Activated T-helper 17 cell treated with anti-CD3 and anti-CD28 coated beads, Interleukin-2, amount 50 U/mL, for 72 hours (primary cell): ENCODE measurements around the gene CAMK2D. TPM values are rescaled to one million over a fixed set of nuclear protein-coding genes. Genes with fewer than 3 reads are reported as not detected.

Experiments
- ATAC-seq: fragments of 150-1000 bp; cut with Tn5 transposase; replicated peaks from 2 replicates; pipeline ENCODE4 v1.10.0; 2021; ENCODE audit warnings: mild to moderate bottlenecking, moderate library complexity
- H3K27ac Mint-ChIP-seq: one replicate; pipeline ENCODE4 v1.8.0; 2022; ENCODE audit warnings: mixed read lengths
- H3K27me3 Mint-ChIP-seq: one replicate; pipeline ENCODE4 v1.8.0; 2022; ENCODE audit warnings: mixed read lengths
- H3K36me3 Mint-ChIP-seq: one replicate; pipeline ENCODE4 v1.8.0; 2022; ENCODE audit warnings: low read depth, mild to moderate bottlenecking, mixed read lengths
- H3K4me1 Mint-ChIP-seq: one replicate; pipeline ENCODE4 v1.8.0; 2022; ENCODE audit warnings: mixed read lengths
- H3K4me3 Mint-ChIP-seq: one replicate; pipeline ENCODE4 v1.8.0; 2022; ENCODE audit warnings: mild to moderate bottlenecking, mixed read lengths
- H3K9me3 Mint-ChIP-seq: one replicate; pipeline ENCODE4 v1.8.0; 2022; ENCODE audit warnings: mixed read lengths
- total RNA-seq, 2 donors: library from RNA; stranded (reverse); gene quantifications; one replicate each; pipeline ENCODE4 v1.2.3, GENCODE V29; 2022

Gene CAMK2D
- total RNA-seq, 2 donors from 2014 or later: 41.5 to 42.4 TPM

DNA sequence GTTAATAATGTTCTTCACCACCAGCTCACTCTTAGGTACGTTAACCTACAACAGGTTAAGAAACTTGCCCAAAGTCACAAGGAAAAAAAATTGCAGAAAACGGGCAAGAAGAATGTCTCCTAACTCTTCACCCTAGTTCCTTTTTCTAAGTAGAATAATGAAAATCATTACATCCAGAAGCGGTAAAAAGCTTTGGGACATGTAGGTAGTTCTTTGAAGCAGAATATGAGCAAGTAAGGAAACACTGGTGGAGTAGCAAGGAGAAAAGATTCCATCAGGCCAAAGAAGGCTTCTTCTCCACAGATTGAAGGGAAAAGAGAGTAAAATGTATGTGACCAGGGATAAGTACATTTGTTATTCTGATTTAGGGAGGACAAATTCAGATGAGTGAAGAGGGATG is 4.1 kb downstream of the CAMK2D start:
- H3K9me3 Mint-ChIP-seq: no peaks in the 10 kb centered on the region
- H3K27ac Mint-ChIP-seq: peak overlapping the region; percentile 93
- H3K4me3 Mint-ChIP-seq: peak overlapping the region; percentile 96
- peaks cover 25% of the 10 kb centered on the region for H3K4me1 Mint-ChIP-seq
- no peak for ATAC-seq
- H3K36me3 Mint-ChIP-seq: peaks cover 88% of the 10 kb centered on the region
- H3K27me3 Mint-ChIP-seq: no peaks in the 10 kb centered on the region

DNA sequence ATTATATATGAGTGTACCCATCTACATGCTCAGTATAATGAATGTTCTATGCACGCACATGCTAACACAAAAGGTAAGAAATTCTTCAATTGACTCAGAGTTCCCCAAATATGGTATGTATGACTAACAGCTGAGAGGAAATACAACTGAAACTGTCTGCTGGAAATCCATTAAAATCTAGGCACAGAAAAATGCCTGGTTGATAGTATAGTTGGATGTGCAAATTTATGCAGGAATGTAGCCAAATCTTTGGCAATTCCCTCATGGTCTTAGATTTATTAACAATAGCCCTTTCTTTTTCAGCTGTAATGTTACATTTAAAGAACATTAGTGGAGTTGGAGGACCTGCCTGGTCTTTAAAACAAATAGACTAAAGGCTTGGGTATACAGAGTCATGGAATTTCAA is 5.5 kb downstream of the CAMK2D start:
- Mint-ChIP-seq H3K9me3 (no peaks in the 10 kb centered on the region), H3K27me3 (no peaks in the 10 kb centered on the region), H3K27ac (peak overlapping the region; percentile 49), H3K4me1 (peaks cover 24% of the 10 kb centered on the region), H3K36me3 (peaks cover 89% of the 10 kb centered on the region), H3K4me3 (peak overlapping the region; percentile 96)
- peak; percentile 87 for ATAC-seq

DNA sequence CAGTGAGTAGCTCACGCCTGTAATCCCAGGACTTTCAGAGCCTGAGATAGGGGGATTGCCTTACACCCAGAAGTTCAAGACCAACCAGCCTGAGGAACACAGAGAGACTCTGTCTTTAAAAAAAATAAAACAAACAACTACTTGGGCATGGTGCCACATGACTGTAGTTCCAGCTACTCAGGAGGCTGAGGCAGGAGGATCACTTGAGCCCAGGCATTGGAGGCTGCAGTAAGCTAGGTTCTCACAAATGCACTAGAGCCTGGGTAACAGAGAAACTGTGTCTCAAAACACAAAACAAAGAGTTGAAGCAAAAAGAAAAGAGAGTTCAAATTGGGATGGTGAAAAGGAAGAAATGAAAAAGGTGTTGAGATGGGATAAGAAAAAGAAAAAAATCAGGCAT is 10.8 kb downstream of the CAMK2D start:
- peaks cover 8% of the 10 kb centered on the region for H3K4me1 Mint-ChIP-seq
- ATAC-seq: no peak
- H3K36me3 Mint-ChIP-seq: peaks cover 76% of the 10 kb centered on the region
- no peaks in the 10 kb centered on the region for H3K9me3 Mint-ChIP-seq
- H3K27me3 Mint-ChIP-seq: no peaks in the 10 kb centered on the region
- H3K27ac Mint-ChIP-seq: no peak overlapping the region
- no peak overlapping the region for H3K4me3 Mint-ChIP-seq

DNA sequence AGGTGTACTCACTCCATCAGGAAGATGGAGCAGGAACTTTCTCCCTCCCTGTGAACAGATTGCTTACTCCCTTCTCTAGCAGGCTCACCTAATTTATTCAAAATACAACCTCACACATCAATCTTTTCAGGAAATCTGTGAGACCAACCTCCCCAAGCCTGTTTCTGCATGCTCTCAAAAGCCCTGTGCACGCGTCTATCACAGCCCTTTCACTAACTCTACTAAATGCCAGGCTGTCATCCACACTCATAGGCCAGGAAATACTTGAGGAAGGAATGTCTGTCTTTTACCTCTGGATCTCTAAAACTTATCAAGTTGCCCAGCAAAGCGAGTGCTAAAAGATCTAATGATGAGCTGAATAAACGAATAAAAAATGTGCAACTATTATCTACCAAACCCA is 11.2 kb downstream of the CAMK2D start:
- Mint-ChIP-seq H3K4me3 (no peak overlapping the region), H3K9me3 (no peaks in the 10 kb centered on the region), H3K27me3 (no peaks in the 10 kb centered on the region), H3K4me1 (peaks cover 5% of the 10 kb centered on the region), H3K36me3 (peaks cover 72% of the 10 kb centered on the region), H3K27ac (no peak overlapping the region)
- no peak for ATAC-seq

DNA sequence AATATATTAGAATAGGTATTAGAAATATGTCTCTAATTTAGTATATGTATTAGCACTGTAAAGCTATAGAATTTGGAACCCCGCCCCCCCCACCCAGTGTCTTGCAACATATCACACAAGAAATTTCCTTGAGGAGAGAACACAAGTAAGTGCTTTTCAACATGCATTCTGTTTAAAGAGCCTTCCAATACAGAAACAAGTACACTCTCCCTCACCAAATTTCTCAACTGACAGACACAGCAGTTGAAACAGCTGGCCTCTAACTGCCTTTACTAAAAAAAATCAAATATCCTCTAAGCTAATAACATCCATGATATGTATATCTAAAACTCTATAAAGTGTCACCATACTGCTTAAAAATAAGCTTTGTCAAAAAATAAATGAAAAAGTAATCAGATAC is 12.4 kb downstream of the CAMK2D start:
- Mint-ChIP-seq H3K27me3 (no peaks in the 10 kb centered on the region), H3K4me1 (peaks cover 5% of the 10 kb centered on the region), H3K36me3 (peaks cover 61% of the 10 kb centered on the region), H3K9me3 (no peaks in the 10 kb centered on the region), H3K27ac (no peak overlapping the region), H3K4me3 (no peak overlapping the region)
- no peak for ATAC-seq

DNA sequence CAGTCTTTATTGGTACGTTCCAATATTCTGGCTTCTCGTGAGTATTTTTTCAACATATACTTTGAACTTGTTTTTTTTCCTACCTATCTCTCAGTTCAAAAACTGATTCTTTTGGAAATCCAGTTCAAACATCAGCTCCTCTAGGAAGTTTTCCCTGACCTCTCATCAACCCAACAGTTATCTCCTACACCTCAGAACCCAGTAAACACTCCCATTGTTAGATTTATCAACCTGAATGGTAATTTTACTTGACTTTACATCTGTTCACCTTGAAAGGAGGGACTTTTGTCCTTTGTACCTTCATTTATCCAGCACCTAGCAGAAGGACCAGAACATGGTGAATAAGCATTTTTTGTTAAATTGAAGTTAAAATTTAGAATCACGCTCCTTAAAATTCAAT is 13.6 kb downstream of the CAMK2D start:
- Mint-ChIP-seq H3K4me1 (peaks cover 5% of the 10 kb centered on the region), H3K36me3 (peaks cover 49% of the 10 kb centered on the region), H3K27me3 (no peaks in the 10 kb centered on the region), H3K27ac (no peak overlapping the region), H3K9me3 (no peaks in the 10 kb centered on the region), H3K4me3 (no peak overlapping the region)
- no peak for ATAC-seq

DNA sequence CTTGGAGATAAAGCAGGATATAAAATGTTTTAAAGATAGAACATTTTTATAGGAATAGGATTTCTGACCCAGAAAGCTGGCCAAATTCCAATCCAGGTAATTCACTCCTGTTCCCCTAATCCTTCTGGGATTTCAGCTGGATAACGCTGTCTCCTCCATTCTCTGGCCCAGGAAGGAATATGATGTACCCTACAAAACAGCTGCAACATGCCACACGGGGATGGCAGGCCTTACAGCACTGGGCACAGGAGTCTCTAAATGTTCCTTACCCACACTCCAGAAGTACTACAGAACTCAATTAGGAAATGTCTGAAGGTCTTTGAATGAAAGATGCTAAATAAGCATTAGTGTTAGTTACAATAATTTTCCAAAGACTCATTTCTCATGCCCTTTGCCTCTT is 15.8 kb downstream of the CAMK2D start:
- peaks cover 5% of the 10 kb centered on the region for H3K9me3 Mint-ChIP-seq
- H3K36me3 Mint-ChIP-seq: peaks cover 47% of the 10 kb centered on the region

DNA sequence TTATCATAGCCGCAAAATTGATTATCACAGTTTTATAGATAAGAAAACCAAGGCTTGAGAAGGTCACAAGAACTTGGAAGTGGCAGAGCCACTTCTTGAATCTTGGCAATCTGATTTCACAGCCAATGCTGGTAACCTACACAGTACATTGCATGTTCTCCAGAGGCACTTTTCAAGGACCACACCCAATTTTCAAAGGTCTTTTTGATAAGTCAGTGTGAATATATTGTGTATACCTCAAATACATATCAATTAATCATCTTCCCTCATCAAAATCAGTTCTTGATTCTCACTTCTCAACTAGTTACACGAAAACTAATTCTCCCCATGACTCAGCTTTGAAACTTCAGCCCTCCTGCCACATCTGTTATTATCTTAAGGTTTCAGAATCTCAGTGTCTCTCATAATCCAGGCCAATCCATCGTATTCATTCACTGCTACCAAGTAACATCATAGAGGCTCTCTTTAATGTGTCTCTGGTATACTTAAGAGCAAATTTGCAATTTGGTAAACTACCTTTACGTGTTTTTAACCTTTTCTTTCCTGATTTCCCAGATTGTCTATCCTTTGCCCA is 16.8 kb downstream of the CAMK2D start:
- H3K4me3 Mint-ChIP-seq: no peak overlapping the region
- ATAC-seq: peak; percentile 93
- peaks cover 16% of the 10 kb centered on the region for H3K4me1 Mint-ChIP-seq
- peaks cover 47% of the 10 kb centered on the region for H3K36me3 Mint-ChIP-seq
- no peak overlapping the region for H3K27ac Mint-ChIP-seq
- H3K27me3 Mint-ChIP-seq: no peaks in the 10 kb centered on the region
- H3K9me3 Mint-ChIP-seq: peaks cover 5% of the 10 kb centered on the region

More for the DNA sequence above, 15.8 kb downstream of the CAMK2D start:
- Mint-ChIP-seq H3K27me3 (no peaks in the 10 kb centered on the region), H3K4me3 (no peak overlapping the region), H3K27ac (no peak overlapping the region), H3K4me1 (peaks cover 9% of the 10 kb centered on the region)
- ATAC-seq: no peak

DNA sequence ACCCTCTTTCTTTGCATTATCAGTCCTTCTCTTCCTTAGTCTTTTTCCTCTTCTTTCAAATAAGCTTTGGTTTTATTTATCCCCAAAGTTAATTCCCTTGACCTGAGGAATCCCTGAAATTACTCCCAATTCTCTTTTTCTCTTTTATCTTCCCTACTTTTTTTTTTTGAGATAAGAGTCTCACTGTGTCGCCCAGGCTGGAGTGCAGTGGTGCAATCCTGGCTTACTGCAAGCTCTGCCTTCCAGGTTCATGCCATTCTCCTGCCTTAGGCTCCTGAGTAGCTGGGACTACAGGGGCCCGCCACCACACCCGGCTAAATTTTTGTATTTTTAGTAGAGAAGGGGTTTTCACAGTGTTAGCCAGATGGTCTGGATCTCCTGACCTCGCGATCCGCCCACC is 17.8 kb downstream of the CAMK2D start:
- ATAC-seq: no peak
- Mint-ChIP-seq H3K4me3 (no peak overlapping the region), H3K27ac (no peak overlapping the region), H3K27me3 (no peaks in the 10 kb centered on the region), H3K36me3 (peaks cover 51% of the 10 kb centered on the region), H3K4me1 (peaks cover 26% of the 10 kb centered on the region), H3K9me3 (peaks cover 5% of the 10 kb centered on the region)

DNA sequence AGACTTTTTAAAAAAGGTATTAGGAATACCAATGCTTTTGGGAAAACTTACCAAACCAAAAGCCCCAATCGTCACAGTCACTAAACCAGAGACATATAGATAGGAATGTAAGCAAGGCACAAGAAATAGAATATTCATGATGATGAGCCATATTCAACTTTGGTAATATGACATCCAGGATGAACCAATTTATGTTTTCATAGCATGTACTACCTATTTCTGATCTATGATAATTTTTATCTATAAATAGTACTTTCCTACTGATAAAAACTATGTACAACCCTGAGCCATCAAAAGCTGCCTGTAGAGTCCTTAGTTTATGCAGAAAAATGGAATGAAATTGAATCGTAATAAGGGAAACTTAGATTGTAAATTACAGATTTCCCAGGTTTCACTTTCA is 18.9 kb downstream of the CAMK2D start:
- peaks cover 5% of the 10 kb centered on the region for H3K9me3 Mint-ChIP-seq
- no peak overlapping the region for H3K4me3 Mint-ChIP-seq

DNA sequence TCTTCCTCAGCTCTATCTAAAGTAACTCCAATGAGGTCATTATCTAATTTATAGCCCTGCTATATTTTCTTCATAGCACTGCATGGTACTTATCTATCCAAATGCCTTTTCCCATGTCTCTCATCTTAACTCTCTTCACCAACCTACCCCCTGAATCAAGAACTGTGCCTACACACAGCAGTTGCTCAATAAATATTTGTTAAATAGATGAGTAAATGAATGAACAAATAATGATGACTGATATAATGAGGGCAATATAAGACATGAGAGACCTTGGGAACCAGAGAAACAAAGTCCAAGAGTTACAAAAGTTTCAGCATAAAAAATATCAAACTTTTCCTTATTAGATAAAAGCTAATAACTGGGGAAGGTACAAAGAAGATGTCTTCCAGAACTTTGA is 19.6 kb downstream of the CAMK2D start:
- H3K4me1 Mint-ChIP-seq: peaks cover 30% of the 10 kb centered on the region
- ATAC-seq: no peak
- H3K4me3 Mint-ChIP-seq: no peak overlapping the region
- H3K9me3 Mint-ChIP-seq: peaks cover 5% of the 10 kb centered on the region
- H3K27ac Mint-ChIP-seq: no peak overlapping the region
- no peaks in the 10 kb centered on the region for H3K27me3 Mint-ChIP-seq
- H3K36me3 Mint-ChIP-seq: peaks cover 53% of the 10 kb centered on the region

More for the DNA sequence above, 18.9 kb downstream of the CAMK2D start:
- H3K27ac Mint-ChIP-seq: no peak overlapping the region
- H3K27me3 Mint-ChIP-seq: no peaks in the 10 kb centered on the region
- H3K36me3 Mint-ChIP-seq: peaks cover 52% of the 10 kb centered on the region
- H3K4me1 Mint-ChIP-seq: peaks cover 26% of the 10 kb centered on the region
- no peak for ATAC-seq

DNA sequence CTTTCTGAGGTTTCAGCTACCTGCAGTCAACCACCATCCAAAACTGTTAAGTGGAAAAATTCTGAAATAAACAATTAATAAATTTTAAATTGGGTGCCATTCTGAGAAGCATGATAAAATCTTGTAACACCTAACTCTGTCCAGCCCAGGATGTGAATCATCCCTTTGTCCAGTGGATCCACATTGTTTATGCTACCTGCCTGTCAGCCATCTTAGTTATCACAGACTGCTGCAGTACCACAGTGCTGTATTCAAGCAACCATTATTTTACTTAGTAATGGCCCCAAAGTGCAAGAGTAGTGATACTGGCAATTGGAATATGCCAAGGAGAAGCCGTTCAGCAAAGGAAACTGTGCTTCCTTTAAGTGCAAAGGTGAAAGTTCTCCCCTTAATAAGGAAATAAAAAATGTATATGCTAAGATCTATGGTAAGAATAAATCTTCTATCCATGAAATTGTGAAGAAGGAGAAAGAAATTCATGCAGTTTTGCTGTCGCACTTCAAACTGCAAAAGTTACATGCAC is 20.6 kb downstream of the CAMK2D start:
- H3K27ac Mint-ChIP-seq: no peak overlapping the region

DNA sequence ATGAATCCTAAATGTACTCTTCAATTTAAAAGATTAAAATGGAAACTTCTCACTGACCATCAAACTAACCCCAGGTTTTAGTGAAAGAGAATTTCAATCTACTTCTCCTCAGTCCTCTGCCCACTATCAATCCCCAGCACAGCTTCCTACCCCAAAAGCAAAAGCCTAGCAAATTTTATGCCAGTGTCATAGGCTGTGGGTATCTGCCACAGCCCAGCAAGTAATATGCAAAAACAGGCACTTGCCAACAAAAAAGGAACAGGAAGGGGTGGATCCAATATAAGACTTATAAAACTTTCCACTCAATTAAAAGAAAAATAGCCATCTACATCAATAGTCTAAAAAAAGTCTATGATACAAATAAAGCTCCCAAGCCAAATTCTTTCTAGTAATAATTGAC is 22.3 kb downstream of the CAMK2D start:
- Mint-ChIP-seq H3K27ac (peak overlapping the region; percentile 11), H3K36me3 (peaks cover 69% of the 10 kb centered on the region), H3K4me1 (peaks cover 35% of the 10 kb centered on the region), H3K4me3 (no peak overlapping the region), H3K9me3 (peaks cover 5% of the 10 kb centered on the region), H3K27me3 (no peaks in the 10 kb centered on the region)
- peak; percentile 54 for ATAC-seq

More for the DNA sequence above, 20.6 kb downstream of the CAMK2D start:
- no peaks in the 10 kb centered on the region for H3K27me3 Mint-ChIP-seq
- ATAC-seq: no peak
- H3K4me1 Mint-ChIP-seq: peaks cover 35% of the 10 kb centered on the region
- no peak overlapping the region for H3K4me3 Mint-ChIP-seq
- H3K9me3 Mint-ChIP-seq: peaks cover 5% of the 10 kb centered on the region
- peaks cover 56% of the 10 kb centered on the region for H3K36me3 Mint-ChIP-seq

DNA sequence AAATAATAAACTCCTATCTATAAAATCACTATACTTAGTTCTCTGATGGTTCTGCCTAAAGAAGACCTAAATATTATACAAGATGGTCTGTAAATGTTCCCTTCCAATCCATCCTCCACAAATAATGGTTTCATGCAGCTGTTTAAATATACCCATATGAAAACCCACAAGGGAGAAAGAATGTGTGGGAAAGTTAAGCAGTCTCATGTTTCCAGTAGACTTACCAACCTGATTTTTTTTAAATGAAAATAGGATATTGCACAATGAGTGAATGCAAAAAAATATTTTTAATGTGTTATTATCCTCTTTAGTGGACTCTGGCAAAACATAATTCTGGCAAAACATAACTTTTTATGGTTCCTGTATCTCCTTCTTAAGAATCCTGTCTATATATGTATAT is 23.3 kb downstream of the CAMK2D start:
- Mint-ChIP-seq H3K27ac (no peak overlapping the region), H3K4me1 (peaks cover 35% of the 10 kb centered on the region), H3K4me3 (no peak overlapping the region), H3K9me3 (peaks cover 5% of the 10 kb centered on the region), H3K27me3 (no peaks in the 10 kb centered on the region), H3K36me3 (peaks cover 79% of the 10 kb centered on the region)
- no peak for ATAC-seq

DNA sequence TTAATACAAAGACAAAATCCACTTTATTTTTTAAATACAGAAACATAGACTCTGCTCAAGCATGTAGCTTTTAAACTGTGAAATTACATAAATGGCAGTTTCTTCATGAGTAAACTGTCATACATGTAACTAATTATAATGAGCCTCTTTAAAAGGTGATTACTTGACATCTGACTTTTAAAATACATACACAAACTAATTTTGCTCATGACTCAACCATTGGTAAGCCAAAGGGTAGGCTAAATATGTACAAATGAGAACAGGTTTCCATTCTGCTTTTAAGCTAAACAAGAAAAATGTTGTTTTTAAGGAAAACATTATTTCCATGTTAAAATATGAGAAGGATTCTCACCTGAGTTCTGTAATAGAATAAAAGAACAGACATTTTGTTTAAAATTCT is 27.9 kb downstream of the CAMK2D start:
- H3K36me3 Mint-ChIP-seq: peaks cover 65% of the 10 kb centered on the region
- peak overlapping the region; percentile 48 for H3K4me3 Mint-ChIP-seq
- no peaks in the 10 kb centered on the region for H3K27me3 Mint-ChIP-seq
- peak overlapping the region; percentile 65 for H3K27ac Mint-ChIP-seq
- peaks cover 28% of the 10 kb centered on the region for H3K4me1 Mint-ChIP-seq
- peak; percentile 45 for ATAC-seq
- no peaks in the 10 kb centered on the region for H3K9me3 Mint-ChIP-seq
